Activated T-cell treated with anti-CD3 and anti-CD28 coated beads, Interleukin-2, amount 50 U/mL, for 1 hour (primary cell): ENCODE results near the gene SLC41A1.

Experiments used
- DNase-seq: peaks from one replicate; pipeline ENCODE4 v3.0.0-alpha.2; 2020

Gene SLC41A1

GRCh38 chr1:205786601-205787000 lies 26.4 kb downstream of the SLC41A1 start:
- no peak for DNase-seq

GRCh38 chr1:205785446-205785845 lies 27.6 kb downstream of the SLC41A1 start:
- DNase-seq = no peak

GRCh38 chr1:205783904-205784303 lies 29.1 kb downstream of the SLC41A1 start:
- no peak for DNase-seq

GRCh38 chr1:205783433-205783795 lies 29.6 kb downstream of the SLC41A1 start:
- no peak for DNase-seq

GRCh38 chr1:205782627-205783432 lies 30.2 kb downstream of the SLC41A1 start:
- no peak for DNase-seq

GRCh38 chr1:205780335-205780734 lies 32.7 kb downstream of the SLC41A1 start:
- no peak for DNase-seq

- no peak for DNase-seq
Observed at GRCh38 chr1:205777994-205778393, 35.0 kb downstream of the SLC41A1 start.

GRCh38 chr1:205775717-205776056 lies 37.3 kb downstream of the SLC41A1 start:
- DNase-seq = no peak

- peak; percentile 79 for DNase-seq
Observed at GRCh38 chr1:205775015-205775716, 37.8 kb downstream of the SLC41A1 start, which contains the start of gene RAB29. RAB29 (minus strand) TSS chr1:205775482; CDS start chr1:205774956, 526 bp downstream.

GRCh38 chr1:205774198-205775014 lies 38.6 kb downstream of the SLC41A1 start:
- DNase-seq = peak; percentile 46

GRCh38 chr1:205772607-205773032 lies 40.4 kb downstream of the SLC41A1 start:
- no peak for DNase-seq

- no peak for DNase-seq
Observed at GRCh38 chr1:205770618-205771017, 42.4 kb downstream of the SLC41A1 start.

GRCh38 chr1:205769641-205770365 lies 43.2 kb downstream of the SLC41A1 start:
- DNase-seq = no peak

GRCh38 chr1:205767248-205767647 lies 45.8 kb downstream of the SLC41A1 start:
- DNase-seq = no peak

GRCh38 chr1:205766570-205766969 lies 46.4 kb downstream of the SLC41A1 start:
- no peak for DNase-seq

- DNase-seq = no peak
Observed at GRCh38 chr1:205766038-205766437, 47.0 kb downstream of the SLC41A1 start.

GRCh38 chr1:205764578-205764977 lies 48.4 kb downstream of the SLC41A1 start:
- DNase-seq = no peak

GRCh38 chr1:205763980-205764379 lies 49.0 kb downstream of the SLC41A1 start:
- no peak for DNase-seq

- DNase-seq = no peak
Observed at GRCh38 chr1:205760606-205761005, 52.4 kb downstream of the SLC41A1 start.

GRCh38 chr1:205756552-205756951 lies 56.4 kb downstream of the SLC41A1 start:
- no peak for DNase-seq

- no peak for DNase-seq
Observed at GRCh38 chr1:205754857-205755256, 58.1 kb downstream of the SLC41A1 start.

GRCh38 chr1:205751036-205751651 lies 61.9 kb downstream of the SLC41A1 start:
- DNase-seq = no peak
